ENCODE data around the gene PCGF3.
A peak's percentile ranks its signal among the peaks of the same experiment; 100 is the strongest.
"Not testable (repeated sequence)": the region's sequence is repeated elsewhere in the genome, so short reads cannot be mapped to it uniquely, and the experiment has no call there.

The PCGF3 gene

DNA sequence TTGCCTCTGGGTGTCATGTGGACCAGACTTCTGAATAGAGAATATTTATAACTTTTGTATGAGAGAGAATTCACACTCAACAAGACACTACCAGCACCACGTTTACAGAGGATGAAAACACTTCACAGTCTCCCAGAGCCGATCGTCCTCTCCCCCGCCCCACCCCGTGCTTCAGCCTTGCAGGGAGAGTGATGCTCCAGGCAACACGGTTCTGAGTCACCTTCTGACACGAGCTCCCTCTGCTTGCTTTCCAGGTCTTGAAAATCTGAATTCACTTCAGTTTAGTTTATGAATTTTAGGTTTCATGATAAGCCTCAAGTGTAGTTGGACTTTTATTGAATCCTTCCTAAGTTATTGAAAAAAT lies 60.5 kb downstream of the PCGF3 start:
- DNase-seq: no peak

DNA sequence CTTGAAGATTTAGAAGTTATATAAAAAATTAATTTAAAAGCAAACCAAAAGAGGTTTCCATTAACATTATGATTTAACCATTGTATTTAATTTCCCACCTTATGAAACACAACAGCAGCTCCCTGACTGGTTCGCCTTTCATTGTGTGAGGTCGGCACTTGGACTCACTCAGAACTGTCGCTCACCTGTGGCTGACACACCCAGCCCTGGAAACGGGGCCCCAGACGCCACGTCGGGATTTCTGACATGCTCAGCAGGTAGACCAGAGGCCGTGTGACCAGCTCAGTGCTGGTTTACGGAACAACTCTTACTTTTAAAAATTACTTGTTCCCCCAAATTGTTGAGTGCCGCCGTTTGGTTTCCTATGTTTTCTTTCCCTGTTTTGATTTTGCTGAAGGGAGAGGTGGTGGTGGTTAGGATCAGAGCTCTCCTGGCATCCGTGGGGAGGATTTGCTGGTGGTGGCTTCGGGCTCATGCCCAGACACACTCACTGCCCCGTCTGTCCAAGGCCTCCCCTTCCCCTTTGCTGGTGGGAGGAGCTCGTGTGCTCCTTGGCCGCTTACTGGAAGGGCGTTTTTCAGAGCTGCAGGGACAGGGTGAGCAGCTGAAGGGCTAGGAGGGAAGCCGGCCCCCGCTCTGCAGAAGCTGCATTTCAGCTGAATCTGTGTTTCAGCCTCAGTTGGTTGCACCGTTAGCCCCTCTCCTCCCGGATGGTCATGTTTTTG lies 61.1 kb downstream of the PCGF3 start:
- no peak for DNase-seq

DNA sequence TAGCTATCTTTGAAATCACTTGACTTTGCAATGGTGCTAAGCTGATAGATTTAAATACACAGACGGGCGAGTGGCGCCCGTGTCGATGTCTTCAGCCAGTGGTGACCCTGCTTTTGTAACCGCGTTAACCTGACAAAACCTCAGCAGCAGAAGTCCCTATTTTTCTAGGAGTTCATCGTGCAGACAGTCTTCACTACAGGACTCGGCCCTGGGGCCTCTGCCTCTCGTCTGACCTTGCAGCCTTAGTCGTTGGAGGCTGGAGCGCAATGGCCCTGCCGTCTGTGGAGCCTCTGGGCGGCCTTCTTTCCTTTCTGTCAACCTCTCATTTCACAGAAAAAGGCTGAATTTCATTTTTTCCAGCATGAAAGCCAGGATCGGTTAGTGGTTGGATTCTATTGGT lies 62.4 kb downstream of the PCGF3 start:
- no peak for DNase-seq

DNA sequence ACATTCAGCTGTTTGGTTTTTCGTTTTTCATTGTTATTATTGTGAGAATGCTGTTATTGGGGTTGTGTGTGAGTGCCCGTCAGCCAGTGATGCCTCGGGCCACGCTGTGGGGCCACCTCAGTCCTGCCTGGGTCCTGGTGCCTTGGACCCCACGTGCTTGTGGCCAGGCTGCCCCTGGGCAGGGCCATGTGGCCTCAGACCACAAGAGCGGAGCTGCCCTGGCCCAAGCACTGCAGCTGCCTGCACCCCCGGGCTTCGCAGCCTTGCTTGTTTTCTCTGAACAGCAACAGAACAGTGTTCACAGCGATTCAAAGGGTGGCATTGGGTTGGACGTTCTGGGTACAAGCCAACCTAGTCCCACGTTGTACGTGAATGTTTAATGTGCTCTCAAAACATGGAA lies 63.4 kb downstream of the PCGF3 start:
- DNase-seq: no peak

DNA sequence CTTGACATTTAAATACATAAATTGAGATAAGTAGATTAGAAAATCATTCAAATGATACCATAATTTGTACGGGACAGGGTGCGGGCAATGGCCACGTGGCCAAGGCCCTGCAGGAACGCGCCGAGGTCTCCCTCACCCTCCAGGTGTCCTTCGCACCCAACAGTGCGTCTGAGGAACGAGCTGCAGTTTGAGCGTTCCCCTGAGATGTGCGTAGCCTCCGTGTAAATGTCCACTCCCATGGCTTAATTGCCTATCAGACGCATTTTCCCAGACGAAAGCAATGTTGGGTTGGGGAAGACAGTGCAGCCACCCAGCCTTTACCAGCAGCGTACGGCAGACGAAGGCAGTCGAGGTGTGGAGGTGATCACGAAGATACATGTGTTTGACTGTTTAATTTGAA lies 63.9 kb downstream of the PCGF3 start:
- no peak for DNase-seq

DNA sequence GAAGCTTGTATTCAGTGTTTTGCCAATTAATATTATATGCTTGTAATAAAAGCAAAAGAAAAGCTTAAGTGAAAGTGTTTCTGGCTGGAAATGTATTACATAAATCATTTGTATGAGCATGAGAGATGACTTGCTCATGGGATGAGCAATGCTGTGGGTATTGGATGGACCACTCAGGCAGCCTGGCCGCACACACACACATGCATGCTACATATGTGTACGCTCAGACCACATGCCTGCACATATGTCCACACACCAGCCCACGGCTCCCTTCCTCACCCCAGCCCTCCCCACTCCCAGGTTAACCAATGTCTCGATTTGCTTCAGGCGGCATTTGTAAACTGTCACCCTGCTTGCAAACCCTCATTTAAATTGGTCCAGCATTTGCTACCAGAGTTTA lies 64.4 kb downstream of the PCGF3 start:
- no peak for DNase-seq

DNA sequence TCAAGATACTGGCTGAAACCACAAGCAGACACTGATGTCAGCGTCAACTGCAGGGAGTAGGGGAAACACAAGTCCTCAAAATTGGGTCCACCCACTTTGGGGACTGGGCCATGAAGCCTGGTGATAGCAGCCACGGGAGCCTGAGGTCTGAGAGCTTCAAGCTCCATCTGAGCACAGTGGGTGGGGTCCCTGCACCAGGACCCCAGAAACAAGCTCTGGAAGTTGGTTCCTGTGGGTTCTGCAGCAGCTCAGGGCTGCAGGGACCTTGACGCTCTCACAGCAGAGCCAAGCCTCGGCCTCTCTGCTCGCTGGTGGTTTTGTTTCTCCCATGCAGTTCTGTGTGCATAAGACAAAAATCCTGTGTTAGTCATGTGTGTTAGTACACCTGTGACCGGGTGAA lies 65.8 kb downstream of the PCGF3 start:
- DNase-seq: no peak

DNA sequence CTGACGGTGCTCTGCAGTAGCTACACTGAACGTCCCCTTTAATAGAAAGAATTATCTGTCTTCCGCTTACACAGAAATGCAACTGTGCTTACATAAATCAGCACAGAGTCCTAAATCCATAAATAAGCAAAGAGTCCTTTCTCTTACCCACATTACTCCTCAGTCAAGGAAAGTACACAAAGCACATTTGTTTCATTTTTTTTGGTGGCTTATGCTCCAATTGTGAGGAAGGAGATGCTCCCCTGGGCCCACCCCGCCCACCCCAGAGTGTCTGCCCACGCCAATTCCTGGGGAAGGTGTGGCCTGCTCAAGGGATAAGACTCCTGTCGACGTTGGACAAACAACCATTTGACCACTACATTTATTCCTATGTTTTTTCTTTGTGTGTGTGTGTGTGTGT lies 66.5 kb downstream of the PCGF3 start:
- DNase-seq: no peak

DNA sequence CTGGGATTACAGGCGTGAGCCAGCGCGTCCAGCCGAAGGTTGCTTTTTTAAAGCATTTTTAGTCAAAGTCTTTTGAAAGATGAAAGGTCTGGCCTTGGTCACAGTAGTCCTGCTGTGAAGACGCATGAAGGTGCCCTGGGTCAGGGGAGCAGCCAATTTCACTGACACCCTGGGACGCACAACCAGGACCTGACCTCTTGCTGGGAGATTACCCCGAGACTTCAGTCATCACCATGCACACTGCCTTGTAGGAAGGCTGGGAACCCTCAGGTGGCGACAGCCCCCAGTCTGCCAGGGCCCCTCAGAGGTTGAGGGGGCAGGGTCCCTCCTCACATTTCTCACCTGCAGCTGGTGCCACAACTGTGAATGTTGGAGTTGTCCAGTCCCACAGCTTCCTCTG lies 67.1 kb downstream of the PCGF3 start:
- DNase-seq: no peak

DNA sequence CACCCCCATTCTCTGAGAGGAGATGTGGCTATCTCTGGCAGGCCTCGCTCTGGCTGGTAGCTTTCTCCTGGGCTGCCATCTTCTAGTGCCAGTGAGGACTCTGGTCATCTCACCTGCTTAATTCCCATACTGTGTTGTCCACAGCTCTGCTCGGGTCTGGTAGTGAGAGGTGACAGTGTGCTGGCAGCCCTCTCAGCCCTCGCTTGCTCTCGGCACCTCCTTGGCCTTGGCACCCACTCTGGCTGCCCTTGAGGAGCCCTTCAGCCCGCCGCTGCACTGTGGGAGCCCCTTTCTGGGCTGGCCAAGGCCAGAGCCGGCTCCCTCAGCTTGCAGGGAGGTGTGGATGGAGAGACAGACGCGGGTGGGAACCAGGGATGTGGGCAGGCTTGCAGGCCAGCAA lies 67.6 kb downstream of the PCGF3 start:
- no peak for DNase-seq

DNA sequence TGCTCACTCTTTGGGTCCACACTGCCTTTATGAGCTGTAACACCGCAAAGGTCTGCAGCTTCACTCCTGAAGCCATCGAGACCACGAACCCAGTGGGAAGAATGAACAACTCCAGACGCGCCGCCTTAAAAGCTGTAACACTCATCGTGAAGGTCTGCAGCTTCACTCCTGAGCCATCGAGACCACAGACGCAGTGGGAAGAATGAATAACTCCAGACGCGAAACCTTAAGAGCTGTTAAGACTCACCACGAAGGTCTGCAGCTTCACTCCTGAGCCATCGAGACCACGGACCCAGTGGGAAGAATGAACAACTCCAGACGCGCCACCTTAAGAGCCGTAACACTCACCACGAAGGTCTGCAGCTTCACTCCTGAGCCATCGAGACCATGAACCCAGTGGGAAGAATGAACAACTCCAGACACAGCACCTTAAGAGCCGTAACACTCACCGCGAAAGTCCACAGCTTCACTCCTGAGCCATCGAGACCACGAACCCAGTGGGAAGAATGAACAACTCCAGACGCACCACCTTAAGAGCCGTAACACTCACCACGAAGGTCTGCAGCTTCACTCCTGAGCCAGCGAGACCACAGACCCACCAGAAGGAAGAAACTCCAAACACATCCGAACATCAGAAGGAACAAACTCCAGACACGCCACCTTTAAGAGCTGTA lies 68.9 kb downstream of the PCGF3 start:
- not testable (repeated sequence) for DNase-seq

DNA sequence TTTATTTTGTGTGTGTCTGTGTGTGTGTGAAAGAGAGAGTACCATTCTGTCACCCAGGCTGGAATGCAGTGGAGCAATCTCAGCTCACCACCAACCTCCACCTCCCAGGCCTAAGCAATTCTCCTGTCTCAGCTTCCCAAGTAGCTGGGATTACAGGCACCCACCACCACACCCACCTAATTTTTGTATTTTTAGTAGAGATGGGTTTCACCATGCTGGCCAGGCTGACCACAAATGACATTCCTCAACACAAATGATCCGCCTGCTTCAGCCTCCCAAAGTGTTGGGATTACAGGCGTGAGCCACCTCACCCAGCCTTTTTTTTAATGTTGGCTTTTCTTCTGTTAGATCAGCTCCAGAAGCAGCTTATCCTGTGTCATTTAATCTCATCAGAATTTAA lies 69.9 kb downstream of the PCGF3 start:
- DNase-seq: not testable (repeated sequence)

DNA sequence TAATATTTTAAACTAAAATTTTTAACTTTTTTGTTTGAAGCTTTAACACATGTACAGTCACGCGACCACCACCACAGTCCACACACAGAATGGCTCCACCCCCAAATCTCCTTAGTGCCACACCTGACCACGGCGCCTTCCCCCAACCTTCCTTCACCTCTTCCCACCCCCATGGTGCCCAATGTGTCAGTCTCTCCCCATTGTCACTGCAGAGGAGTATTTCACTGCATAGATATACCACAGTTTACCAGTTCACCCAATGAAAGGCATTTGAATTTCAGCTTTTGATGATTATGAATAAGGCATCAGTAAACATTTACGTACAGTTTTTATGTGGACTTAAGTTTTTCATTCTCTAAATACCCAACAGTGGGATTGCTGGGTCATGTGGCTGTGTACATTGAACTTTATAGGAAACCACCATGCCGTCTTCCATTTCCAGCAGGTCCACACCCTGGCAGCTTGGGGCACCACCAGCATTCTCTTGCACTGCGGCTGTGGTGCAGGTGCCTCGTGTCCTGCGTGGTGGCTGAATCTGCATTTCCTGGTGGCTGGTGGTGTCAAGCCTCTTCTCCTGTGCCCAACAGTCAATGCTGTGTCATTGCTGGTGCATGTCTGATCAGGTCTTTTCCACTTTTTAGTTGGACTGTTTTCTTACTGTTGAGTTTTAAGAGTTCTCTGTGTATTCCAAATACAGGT lies 71.3 kb downstream of the PCGF3 start:
- DNase-seq: no peak

DNA sequence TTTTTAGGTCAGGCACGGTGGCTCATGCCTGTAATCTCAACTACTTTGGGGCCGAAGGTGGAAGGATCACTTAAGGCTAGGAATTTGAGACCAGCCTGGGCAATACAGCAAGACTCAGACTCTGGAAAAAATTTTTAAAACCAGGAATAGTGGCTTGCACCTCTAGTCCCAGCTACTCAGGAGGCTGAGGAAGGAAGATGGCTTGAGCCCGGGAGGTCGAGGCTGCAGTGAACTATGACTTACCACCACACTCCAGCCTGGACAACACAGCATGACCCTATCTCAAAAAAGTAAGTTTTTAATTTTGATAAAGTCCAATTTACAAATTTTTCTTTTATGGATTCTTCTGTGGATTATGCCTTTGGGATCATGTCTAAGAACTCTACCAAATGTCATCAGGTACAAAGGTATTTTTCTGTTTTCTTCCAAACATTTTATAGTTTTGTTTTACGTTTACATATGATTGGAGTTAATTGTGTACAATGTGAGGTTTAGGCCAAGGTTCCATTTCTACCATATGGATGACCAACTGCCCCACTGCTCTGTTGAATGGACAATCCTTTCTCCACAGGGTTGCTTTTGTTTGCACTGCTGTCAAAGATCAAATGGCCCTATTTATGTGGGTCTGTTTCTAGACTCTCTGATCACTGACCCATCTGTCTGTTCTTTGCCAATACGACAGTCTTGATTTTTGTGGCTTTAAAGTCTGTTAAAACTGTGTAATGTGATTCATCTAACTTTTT lies 72.1 kb downstream of the PCGF3 start:
- no peak for DNase-seq

DNA sequence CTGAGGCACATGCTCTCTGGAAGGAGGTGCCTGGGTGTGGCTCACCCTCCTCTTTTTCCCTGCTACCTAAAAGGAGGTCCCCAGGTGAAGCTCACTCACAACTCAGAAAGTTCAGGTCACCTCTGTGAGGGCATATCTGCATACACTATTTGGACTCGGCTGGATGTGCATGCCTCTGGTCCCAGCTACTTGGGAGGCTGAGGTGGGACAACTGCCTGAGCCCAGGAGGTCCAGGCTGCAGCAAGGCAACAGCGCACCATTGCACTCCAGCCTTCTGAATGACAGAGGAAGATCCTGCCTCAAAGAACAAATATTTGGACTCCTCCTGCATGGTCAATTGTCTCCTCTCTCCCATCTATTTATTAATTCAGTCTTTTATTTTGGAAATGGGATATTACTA lies 73.9 kb downstream of the PCGF3 start:
- DNase-seq: no peak

DNA sequence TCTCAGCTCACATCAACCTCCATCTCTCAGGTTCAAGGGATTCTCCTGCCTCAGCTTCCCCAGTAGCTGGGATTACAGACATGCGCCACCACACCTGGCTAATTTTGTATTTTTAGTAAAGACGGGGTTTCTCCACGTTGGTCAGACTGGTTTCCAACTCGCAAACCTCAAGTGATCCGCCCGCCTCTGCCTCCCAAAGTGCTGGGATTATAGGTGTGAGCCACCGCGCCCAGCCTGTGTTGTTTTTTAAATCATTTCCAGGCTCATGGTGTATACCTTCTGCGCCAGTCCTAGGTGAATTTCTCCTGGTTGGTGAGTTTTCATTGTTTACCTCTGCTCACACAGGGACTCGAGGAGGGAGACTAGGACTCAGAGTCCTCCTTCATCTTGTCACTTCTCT lies 74.6 kb downstream of the PCGF3 start:
- not testable (repeated sequence) for DNase-seq

DNA sequence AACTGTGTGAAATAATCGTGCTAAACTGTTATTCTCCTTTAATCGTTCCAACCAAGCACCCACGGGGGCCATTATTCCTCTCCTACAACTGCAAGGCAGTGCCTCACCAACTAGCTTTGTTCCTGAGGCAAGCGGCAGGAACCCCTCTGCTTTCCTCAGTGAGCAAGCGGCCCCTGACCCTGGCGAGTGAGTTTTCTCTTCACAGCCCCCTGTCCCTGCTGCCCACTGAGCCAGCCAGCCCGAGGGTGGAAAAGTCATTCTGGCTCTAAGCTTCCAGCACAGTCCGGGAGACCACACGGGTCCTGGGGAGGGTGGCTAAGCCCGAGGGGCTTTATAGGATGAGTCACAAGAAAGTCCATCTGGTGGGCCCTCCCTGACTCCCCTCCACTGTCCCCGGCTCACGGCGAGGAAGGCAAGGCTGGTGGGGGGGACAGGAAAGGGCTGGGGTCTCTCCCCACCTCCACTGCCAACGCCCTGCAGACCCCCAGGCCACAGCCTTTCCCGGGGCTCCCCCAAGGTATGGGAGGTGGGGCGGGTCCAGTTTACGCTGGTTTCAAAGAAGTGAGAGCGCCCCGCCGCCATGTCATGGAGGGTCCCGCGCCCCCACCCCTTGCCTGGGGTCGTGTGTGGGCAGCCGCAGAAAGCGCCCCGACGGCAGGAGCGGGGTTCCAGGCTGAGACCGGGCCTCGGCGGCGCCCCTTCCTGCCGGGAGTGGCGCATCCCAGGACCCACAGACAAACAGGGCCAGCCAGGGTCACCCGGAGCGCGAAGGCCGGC lies 75.3 kb downstream of the PCGF3 start:
- DNase-seq: no peak

DNA sequence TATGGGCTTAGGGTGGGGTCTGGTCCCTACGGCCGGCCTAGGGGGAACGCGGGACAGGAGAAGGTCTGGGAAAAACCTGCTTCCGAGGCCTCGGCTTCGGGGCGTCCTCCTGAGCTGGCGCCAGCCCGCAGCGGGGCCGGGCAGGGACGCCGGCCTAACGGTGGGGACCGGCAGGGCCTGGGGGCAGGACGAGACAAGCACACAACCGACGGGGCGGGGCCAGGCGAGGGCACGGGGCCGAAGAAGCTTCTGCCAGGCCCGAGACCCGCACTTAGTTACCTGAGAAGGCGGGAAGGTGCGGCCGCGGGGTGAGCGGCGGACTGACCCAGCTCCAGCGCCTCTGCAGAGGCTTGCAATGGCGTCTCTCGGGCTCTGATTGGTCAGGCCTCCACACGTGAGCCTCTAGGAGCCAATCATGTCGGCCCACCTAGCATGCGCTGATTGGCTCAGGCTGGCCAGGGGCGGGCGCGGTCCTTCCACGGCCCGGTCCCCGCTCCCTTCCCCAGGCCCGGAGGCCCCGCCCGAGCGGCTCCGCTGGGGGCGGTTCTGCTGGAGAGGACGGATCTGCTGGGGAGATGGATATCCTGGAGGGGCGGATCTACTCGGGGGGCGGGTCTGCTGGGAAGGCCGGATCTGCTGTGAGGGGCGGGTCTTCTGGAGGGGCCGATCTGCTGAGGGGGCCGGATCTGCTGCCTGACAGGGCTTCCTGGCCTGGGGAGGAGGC lies 76.0 kb downstream of the PCGF3 start:
- peak; percentile 91 for DNase-seq

DNA sequence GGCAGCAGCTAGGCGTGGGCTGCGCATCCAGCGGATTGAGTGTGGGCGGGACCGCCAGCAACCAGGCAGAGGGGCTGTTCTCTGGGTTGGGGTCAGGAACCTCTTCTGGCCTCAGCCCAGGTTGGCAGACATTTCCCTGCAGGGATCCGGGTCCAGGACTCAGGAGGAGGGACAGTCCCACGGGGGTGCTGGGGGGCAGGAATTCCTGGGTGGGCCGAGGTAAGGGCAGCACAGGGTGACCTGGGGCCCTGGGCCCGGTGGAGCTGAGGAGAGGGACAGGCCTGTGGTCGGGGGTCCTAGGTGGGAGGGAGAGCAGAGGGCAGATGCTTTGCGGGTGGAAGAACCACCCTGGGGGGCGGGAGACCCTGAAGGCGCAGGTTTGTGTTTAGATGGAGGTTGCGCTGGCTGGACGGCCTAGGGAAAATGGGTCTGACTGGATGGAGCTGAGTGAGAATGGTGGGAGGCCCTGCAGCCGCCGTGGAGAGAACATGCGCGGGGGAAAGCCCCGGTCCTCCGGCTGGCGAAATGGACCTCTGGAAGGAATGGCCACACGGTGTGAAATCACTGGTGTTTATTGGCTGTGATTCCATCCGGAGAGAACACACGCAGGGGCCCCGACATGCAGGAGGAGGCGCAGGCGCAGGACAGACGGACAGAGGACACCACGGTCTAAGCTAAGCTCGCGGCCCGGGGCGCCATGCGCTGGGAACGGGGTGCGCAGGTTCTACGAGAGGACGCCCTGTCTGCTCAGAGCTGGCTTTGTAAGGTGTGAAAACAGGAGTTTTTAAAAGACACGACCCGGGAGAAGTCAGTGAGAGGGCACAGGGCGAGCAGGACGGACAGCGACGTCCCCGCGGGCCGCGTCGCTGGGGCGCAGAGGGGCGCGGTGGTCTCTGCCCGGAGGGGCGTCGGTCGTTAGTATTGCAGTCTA lies 79.0 kb downstream of the PCGF3 start:
- no peak for DNase-seq

DNA sequence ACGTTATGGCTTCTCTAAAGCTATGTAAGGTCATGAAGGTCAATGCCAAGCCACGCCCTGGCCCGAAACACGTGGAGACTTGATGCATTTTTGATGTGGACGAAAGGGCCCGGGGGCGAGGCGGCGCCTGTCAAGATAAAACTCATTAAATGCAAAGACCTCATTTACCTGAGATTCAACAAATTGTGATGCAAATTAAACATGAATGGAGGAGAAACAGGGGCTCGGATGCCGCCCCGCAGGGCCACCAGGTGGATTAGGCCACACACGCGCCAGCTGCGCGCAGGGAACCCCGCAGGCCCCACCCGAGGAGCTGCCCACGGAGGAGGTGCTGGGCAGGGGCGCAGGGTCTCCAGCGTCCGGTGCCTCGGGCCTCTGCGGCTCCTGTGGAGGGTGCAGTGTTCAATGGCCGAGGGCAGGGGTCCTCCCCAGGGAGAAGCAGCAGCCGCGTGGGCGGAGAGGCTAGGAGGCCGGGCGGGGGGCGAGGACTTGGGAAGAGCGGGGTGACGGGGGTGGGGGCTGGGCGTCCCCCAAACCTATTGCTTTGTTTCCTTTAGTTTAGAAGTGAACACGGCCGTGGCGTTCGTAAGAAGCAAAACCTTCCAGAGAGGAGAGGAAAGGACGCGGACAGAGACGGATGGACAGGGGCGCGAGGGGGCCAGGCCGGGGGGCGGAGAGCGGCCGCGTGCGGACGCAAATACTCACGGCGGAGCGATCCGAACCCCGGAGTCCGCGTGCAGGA lies 79.9 kb downstream of the PCGF3 start:
- DNase-seq: no peak
